ENCODE measurements around the gene SNRNP25.
A peak's percentile ranks its signal among the peaks of the same experiment; 100 is the strongest.

The SNRNP25 gene

GRCh38 chr16:96935-97381 is 43.3 kb downstream of the SNRNP25 start:
- no peaks in the 10 kb centered on the region for H3K79me2 ChIP-seq (ENCODE audit: insufficient read depth, low read length)
- TF ChIP-seq CTCF (IDR thresholded peaks at IDR 0.05; ENCODE audit: borderline replicate concordance, extremely low read depth, low read length, poor library complexity, severe bottlenecking) = peak; percentile 100
- no peak for TF ChIP-seq EZH2 (IDR thresholded peaks at IDR 0.05; ENCODE audit: borderline replicate concordance, low read depth, low read length, severe bottlenecking)
- no peaks in the 10 kb centered on the region for H3K4me1 ChIP-seq (ENCODE audit: insufficient read depth, low read length)
- DNase-seq (peak; percentile 91), ATAC-seq (ENCODE audit: insufficient read depth, low read depth) (peak; percentile 95)
- H3K4me2 ChIP-seq (ENCODE audit: insufficient read depth, low read length) = no peak overlapping the region
- peaks cover 13% of the 10 kb centered on the region for H4K20me1 ChIP-seq (ENCODE audit: insufficient read depth, low read length)
- no peak overlapping the region for H3K27ac ChIP-seq (ENCODE audit: low read length)
- H2AFZ ChIP-seq (ENCODE audit: low read depth, low read length) = no peak overlapping the region
- H3K9me3 ChIP-seq (ENCODE audit: insufficient read depth, low read length, severe bottlenecking) = no peaks in the 10 kb centered on the region
- no peaks in the 10 kb centered on the region for H3K27me3 ChIP-seq (ENCODE audit: insufficient read depth, low read length, poor library complexity)
- no peak overlapping the region for H3K9ac ChIP-seq (ENCODE audit: low read depth, low read length)
- H3K4me3 ChIP-seq (ENCODE audit: low read depth in 1 of 2, low read length in 2 of 2) = no peak overlapping the region
- peaks cover 55% of the 10 kb centered on the region for H3K36me3 ChIP-seq (ENCODE audit: insufficient read depth, low read length)

- no peak for ATAC-seq (ENCODE audit: insufficient read depth, low read depth)
- Histone ChIP-seq H3K9me3 (ENCODE audit: insufficient read depth, low read length, severe bottlenecking) (no peaks in the 10 kb centered on the region), H3K27ac (ENCODE audit: low read length) (no peak overlapping the region), H4K20me1 (ENCODE audit: insufficient read depth, low read length) (peaks cover 13% of the 10 kb centered on the region), H3K27me3 (ENCODE audit: insufficient read depth, low read length, poor library complexity) (no peaks in the 10 kb centered on the region), H2AFZ (ENCODE audit: low read depth, low read length) (no peak overlapping the region), H3K4me1 (ENCODE audit: insufficient read depth, low read length) (no peaks in the 10 kb centered on the region), H3K79me2 (ENCODE audit: insufficient read depth, low read length) (no peaks in the 10 kb centered on the region), H3K4me2 (ENCODE audit: insufficient read depth, low read length) (no peak overlapping the region), H3K9ac (ENCODE audit: low read depth, low read length) (no peak overlapping the region), H3K36me3 (ENCODE audit: insufficient read depth, low read length) (peaks cover 51% of the 10 kb centered on the region), H3K4me3 (ENCODE audit: low read depth in 1 of 2, low read length in 2 of 2) (no peak overlapping the region)
- TF ChIP-seq EZH2 (IDR thresholded peaks at IDR 0.05; ENCODE audit: borderline replicate concordance, low read depth, low read length, severe bottlenecking) = no peak
- no peak for TF ChIP-seq CTCF (IDR thresholded peaks at IDR 0.05; ENCODE audit: borderline replicate concordance, extremely low read depth, low read length, poor library complexity, severe bottlenecking)
- no peak for DNase-seq
These were observed 44.2 kb downstream of the SNRNP25 start for GRCh38 chr16:97822-98221.

GRCh38 chr16:100989-101388 is 47.4 kb downstream of the SNRNP25 start:
- Histone ChIP-seq H3K4me1 (ENCODE audit: insufficient read depth, low read length) (no peaks in the 10 kb centered on the region), H3K27me3 (ENCODE audit: insufficient read depth, low read length, poor library complexity) (no peaks in the 10 kb centered on the region), H3K79me2 (ENCODE audit: insufficient read depth, low read length) (no peaks in the 10 kb centered on the region), H3K36me3 (ENCODE audit: insufficient read depth, low read length) (peaks cover 48% of the 10 kb centered on the region), H2AFZ (ENCODE audit: low read depth, low read length) (no peak overlapping the region), H3K4me2 (ENCODE audit: insufficient read depth, low read length) (no peak overlapping the region), H4K20me1 (ENCODE audit: insufficient read depth, low read length) (peaks cover 10% of the 10 kb centered on the region; the same call in 1 of the 2 replicates), H3K9me3 (ENCODE audit: insufficient read depth, low read length, severe bottlenecking) (no peaks in the 10 kb centered on the region), H3K27ac (ENCODE audit: low read length) (no peak overlapping the region), H3K4me3 (ENCODE audit: low read depth in 1 of 2, low read length in 2 of 2) (no peak overlapping the region), H3K9ac (ENCODE audit: low read depth, low read length) (no peak overlapping the region)
- ATAC-seq (ENCODE audit: insufficient read depth, low read depth) (no peak), DNase-seq (no peak)
- TF ChIP-seq CTCF (IDR thresholded peaks at IDR 0.05; ENCODE audit: borderline replicate concordance, extremely low read depth, low read length, poor library complexity, severe bottlenecking) (no peak), EZH2 (IDR thresholded peaks at IDR 0.05; ENCODE audit: borderline replicate concordance, low read depth, low read length, severe bottlenecking) (no peak)

GRCh38 chr16:101586-101985 is 48.0 kb downstream of the SNRNP25 start:
- Histone ChIP-seq H4K20me1 (ENCODE audit: insufficient read depth, low read length) (peaks cover 8% of the 10 kb centered on the region), H3K27ac (ENCODE audit: low read length) (no peak overlapping the region), H2AFZ (ENCODE audit: low read depth, low read length) (no peak overlapping the region), H3K79me2 (ENCODE audit: insufficient read depth, low read length) (no peaks in the 10 kb centered on the region), H3K36me3 (ENCODE audit: insufficient read depth, low read length) (peaks cover 49% of the 10 kb centered on the region), H3K4me3 (ENCODE audit: low read depth in 1 of 2, low read length in 2 of 2) (no peak overlapping the region), H3K27me3 (ENCODE audit: insufficient read depth, low read length, poor library complexity) (no peaks in the 10 kb centered on the region), H3K9me3 (ENCODE audit: insufficient read depth, low read length, severe bottlenecking) (no peaks in the 10 kb centered on the region), H3K4me1 (ENCODE audit: insufficient read depth, low read length) (no peaks in the 10 kb centered on the region), H3K9ac (ENCODE audit: low read depth, low read length) (no peak overlapping the region), H3K4me2 (ENCODE audit: insufficient read depth, low read length) (no peak overlapping the region)
- ATAC-seq (ENCODE audit: insufficient read depth, low read depth) (no peak), DNase-seq (no peak)
- TF ChIP-seq EZH2 (IDR thresholded peaks at IDR 0.05; ENCODE audit: borderline replicate concordance, low read depth, low read length, severe bottlenecking) = no peak
- no peak for TF ChIP-seq CTCF (IDR thresholded peaks at IDR 0.05; ENCODE audit: borderline replicate concordance, extremely low read depth, low read length, poor library complexity, severe bottlenecking)
